Neuron (in vitro differentiated cells): Measurements from ENCODE around the gene LYZL6.

Experiments used
- H2AFZ ChIP-seq: one replicate; pipeline ENCODE4 v1.6.1; 2013; ENCODE audit warnings: low read depth, mild to moderate bottlenecking, inconsistent platforms, low read length, moderate library complexity
- H3K27me3 ChIP-seq: one replicate; pipeline ENCODE4 v1.6.1; 2013; ENCODE audit warnings: low read length; ENCODE audit not compliant: insufficient read depth
- H3K36me3 ChIP-seq: one replicate; pipeline ENCODE4 v1.6.1; 2013; ENCODE audit warnings: low read length; ENCODE audit not compliant: insufficient read depth
- H3K4me1 ChIP-seq: one replicate; pipeline ENCODE4 v1.6.1; 2013; ENCODE audit warnings: low read length; ENCODE audit not compliant: insufficient read depth
- H3K4me3 ChIP-seq: 2 replicates; pipeline ENCODE4 v1.5.1; 2013; ENCODE audit warnings: mild to moderate bottlenecking, low read length, moderate library complexity
- H3K9me3 ChIP-seq: one replicate; pipeline ENCODE4 v1.6.1; 2013; ENCODE audit warnings: low read length

Gene LYZL6

GRCh38 chr17:35895636-35896587 is 47.6 kb downstream of the LYZL6 start:
- H3K27me3 ChIP-seq: no peaks in the 10 kb centered on the region
- no peaks in the 10 kb centered on the region for H3K36me3 ChIP-seq
- no peaks in the 10 kb centered on the region for H3K4me1 ChIP-seq
- H3K4me3 ChIP-seq: no peak overlapping the region
- no peaks in the 10 kb centered on the region for H3K9me3 ChIP-seq
- H2AFZ ChIP-seq: no peak overlapping the region

DNA sequence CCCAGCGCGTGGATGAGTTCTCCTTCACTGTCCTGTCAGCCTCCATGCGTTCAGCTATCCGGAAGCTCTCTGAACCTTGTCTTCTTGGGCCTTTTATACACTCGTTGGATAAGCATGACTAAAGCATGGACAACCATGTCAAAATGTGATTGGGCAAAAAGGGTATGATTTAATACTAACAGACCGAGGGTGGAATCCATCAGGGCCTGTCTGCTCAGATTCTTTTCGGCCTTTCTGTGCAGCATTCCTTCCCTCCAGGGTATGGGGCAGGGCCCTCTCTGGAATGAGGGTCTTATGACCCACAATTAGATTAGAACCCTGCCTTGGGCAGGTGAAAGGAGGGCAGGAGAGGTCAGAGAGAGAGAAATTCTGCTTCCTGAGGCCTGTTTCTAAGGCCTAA is 49.3 kb downstream of the LYZL6 start:
- Histone ChIP-seq H3K9me3 (no peaks in the 10 kb centered on the region), H3K4me1 (no peaks in the 10 kb centered on the region), H3K27me3 (no peaks in the 10 kb centered on the region), H2AFZ (no peak overlapping the region), H3K36me3 (no peaks in the 10 kb centered on the region), H3K4me3 (no peak overlapping the region)

- Histone ChIP-seq H2AFZ (no peak overlapping the region), H3K27me3 (no peaks in the 10 kb centered on the region), H3K4me3 (no peak overlapping the region), H3K4me1 (no peaks in the 10 kb centered on the region), H3K9me3 (no peaks in the 10 kb centered on the region), H3K36me3 (no peaks in the 10 kb centered on the region)
Observed at GRCh38 chr17:35893751-35894150, 49.8 kb downstream of the LYZL6 start.

DNA sequence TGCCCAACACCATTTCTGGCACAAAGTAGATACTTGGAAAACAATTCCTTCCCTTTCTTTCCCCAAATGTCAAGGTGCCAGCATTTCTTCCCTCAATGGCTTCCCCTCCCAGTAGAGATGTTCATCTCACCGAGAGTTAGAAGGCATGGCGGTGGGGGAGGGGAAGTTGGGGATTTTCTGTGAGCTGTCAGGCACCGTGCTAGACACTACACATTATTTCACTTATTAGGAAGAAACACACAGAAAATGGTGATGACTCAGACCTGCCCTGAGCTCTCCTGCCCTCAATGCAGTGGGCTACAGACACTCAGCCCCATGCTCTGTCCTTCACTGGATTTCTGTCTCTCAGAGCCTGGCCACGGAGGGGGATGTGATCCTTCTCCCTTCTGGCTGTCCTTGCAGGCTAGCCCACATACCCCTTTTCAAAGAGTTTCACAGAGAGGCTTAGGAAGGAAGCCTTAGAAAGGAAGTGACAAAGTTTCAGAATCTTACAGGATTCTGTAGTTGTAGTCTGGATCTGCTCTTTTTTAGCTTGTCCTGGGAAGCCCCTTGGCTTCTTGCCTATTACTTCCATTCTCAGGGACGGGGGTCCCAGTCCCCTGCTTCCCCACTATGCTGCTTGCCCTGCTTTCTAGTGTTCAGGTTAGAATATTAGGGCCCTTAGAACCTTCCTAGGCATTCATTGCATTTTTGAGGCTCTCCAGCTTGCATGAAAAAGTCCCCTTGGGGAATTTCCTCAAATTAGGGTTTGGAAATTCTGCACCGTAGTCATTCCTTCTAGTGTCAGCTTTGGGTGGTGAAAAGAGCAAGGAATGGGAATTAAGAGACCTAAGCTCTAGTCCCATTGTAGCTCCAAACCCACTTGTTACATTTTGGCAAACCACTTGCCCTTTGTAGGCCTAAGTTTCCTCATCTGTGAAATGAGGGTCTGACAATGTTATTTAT is 51.1 kb downstream of the LYZL6 start:
- Histone ChIP-seq H3K9me3 (no peaks in the 10 kb centered on the region), H3K4me3 (no peak overlapping the region), H3K4me1 (no peaks in the 10 kb centered on the region), H2AFZ (no peak overlapping the region), H3K27me3 (no peaks in the 10 kb centered on the region), H3K36me3 (no peaks in the 10 kb centered on the region)

GRCh38 chr17:35891269-35891668 is 52.2 kb downstream of the LYZL6 start:
- H2AFZ ChIP-seq: no peak overlapping the region
- H3K4me1 ChIP-seq: no peaks in the 10 kb centered on the region
- H3K36me3 ChIP-seq: no peaks in the 10 kb centered on the region
- H3K4me3 ChIP-seq: no peak overlapping the region
- H3K27me3 ChIP-seq: no peaks in the 10 kb centered on the region
- H3K9me3 ChIP-seq: no peaks in the 10 kb centered on the region

DNA sequence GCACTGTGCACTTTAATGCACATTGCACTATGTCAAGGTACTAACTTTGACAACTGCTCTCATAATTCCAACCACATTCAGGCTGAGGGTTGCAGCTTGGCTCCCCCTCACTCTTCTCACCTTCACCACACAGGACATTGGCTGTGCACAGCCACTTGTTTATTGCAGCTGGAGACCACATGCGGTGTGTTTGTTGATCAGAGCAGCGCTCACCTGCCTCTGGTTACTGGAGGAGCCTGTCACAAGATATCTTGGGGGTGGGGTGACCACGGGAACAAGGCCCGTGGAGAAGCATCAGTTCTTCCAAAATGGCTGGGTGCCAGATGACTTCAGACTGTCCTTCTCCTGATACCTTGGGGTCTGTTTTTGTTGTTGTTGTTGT is 52.7 kb downstream of the LYZL6 start:
- H3K9me3 ChIP-seq: no peaks in the 10 kb centered on the region
- no peak overlapping the region for H3K4me3 ChIP-seq
- H3K27me3 ChIP-seq: no peaks in the 10 kb centered on the region
- no peaks in the 10 kb centered on the region for H3K4me1 ChIP-seq
- H2AFZ ChIP-seq: no peak overlapping the region
- H3K36me3 ChIP-seq: no peaks in the 10 kb centered on the region

GRCh38 chr17:35889818-35890773 is 53.4 kb downstream of the LYZL6 start:
- H3K4me1 ChIP-seq: no peaks in the 10 kb centered on the region
- H2AFZ ChIP-seq: no peak overlapping the region
- no peaks in the 10 kb centered on the region for H3K27me3 ChIP-seq
- no peaks in the 10 kb centered on the region for H3K9me3 ChIP-seq
- no peaks in the 10 kb centered on the region for H3K36me3 ChIP-seq
- H3K4me3 ChIP-seq: no peak overlapping the region

DNA sequence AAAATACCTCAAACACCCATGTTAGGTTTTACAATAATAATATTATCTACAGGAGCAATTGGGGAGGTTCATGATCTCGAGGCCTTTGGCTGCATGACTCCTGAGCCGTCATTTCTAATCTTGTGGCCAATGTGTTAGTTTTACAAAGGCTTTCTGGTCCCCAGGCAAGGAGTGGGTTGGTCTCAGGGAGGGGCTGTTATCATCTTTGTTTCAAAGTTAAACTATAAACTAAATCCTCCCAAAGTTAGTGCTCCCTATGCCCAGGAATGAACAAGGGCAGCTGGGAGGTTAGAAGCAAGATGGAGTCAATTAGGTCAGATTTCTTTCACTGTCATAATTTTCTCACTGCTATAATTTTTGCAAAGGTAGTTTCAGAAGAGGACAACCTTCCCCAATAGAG is 54.3 kb downstream of the LYZL6 start:
- Histone ChIP-seq H3K9me3 (no peaks in the 10 kb centered on the region), H3K4me1 (no peaks in the 10 kb centered on the region), H3K27me3 (no peaks in the 10 kb centered on the region), H2AFZ (no peak overlapping the region), H3K4me3 (no peak overlapping the region), H3K36me3 (no peaks in the 10 kb centered on the region)
